ENCODE results near the gene SPOP. TPM values are rescaled to one million over a fixed set of nuclear protein-coding genes. Genes with fewer than 3 reads are reported as not detected.
A peak's percentile ranks its signal among the peaks of the same experiment; 100 is the strongest.

SPOP gene
- total RNA-seq, 1 donor from 2014 or later = 66.9 TPM

DNA sequence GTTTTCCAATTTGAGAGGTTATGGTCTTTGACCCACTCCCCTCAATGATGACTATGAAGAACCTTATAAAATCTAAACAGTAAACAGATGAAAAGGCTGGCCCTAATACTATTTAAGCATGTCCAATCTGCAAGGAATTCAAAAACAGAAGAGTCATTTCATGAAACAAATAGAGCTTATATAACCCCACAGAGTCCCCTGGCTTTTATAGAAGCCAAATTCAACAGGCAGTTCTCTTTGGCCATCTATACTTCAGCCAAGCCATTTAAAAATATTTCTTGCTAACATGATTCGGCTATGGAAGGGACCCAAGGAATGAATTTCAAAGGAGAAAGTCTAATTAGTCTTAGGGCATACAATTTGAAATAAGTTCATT is 43.4 kb downstream of the SPOP start:
- H3K27ac ChIP-seq (replicated peaks) = peak overlapping the region; percentile 82
- no peak for DNase-seq
- intact Hi-C loops (cut with micrococcal nuclease) = no loop called here
- no peaks in the 10 kb centered on the region for H3K36me3 ChIP-seq
- TF ChIP-seq, protein P1, sequence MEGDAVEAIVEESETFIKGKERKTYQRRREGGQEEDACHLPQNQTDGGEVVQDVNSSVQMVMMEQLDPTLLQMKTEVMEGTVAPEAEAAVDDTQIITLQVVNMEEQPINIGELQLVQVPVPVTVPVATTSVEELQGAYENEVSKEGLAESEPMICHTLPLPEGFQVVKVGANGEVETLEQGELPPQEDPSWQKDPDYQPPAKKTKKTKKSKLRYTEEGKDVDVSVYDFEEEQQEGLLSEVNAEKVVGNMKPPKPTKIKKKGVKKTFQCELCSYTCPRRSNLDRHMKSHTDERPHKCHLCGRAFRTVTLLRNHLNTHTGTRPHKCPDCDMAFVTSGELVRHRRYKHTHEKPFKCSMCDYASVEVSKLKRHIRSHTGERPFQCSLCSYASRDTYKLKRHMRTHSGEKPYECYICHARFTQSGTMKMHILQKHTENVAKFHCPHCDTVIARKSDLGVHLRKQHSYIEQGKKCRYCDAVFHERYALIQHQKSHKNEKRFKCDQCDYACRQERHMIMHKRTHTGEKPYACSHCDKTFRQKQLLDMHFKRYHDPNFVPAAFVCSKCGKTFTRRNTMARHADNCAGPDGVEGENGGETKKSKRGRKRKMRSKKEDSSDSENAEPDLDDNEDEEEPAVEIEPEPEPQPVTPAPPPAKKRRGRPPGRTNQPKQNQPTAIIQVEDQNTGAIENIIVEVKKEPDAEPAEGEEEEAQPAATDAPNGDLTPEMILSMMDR (IDR thresholded peaks at IDR 0.05; ENCODE audit: borderline replicate concordance) = no peak
- no peaks in the 10 kb centered on the region for H3K9me3 ChIP-seq (replicated peaks)
- peaks cover 98% of the 10 kb centered on the region for H3K4me1 ChIP-seq
- H3K27me3 ChIP-seq (ENCODE audit: low read depth) = no peaks in the 10 kb centered on the region
- peak overlapping the region; percentile 24 for H3K4me3 ChIP-seq

DNA sequence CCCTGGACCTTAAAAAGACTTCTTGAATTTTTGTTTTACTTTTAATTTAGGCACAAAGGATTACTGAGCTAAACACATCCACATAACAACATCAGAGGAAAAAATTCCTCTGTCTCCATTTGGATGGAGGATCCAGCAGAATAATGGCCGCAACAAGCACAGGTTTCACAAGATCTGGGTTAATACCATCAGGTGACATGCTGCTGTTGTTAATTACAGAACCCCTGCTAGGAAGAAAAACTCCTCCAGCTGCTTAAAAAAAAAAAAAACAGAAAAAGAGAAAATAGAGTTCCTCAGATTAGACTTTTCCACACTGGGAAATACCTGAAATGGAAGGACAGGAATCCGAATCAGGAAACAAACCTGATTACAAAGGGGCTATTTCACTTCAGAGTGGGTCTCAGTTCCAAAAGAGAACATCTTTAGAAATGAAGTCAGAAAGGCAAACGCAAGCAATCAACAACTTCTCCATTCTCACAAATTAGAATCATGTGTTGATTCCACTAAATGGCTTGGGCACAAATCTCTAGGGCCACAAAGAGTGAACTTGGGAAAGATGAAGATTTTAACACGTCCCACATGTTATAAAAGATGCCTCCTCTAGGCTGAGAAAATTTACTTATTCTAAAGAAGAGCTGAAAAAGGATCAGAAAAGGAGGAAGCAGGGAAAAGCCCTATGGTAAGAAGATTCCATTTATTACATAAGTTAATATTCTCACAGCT is 44.0 kb downstream of the SPOP start:
- no peaks in the 10 kb centered on the region for H3K27me3 ChIP-seq (ENCODE audit: low read depth)
- TF ChIP-seq, protein P1 (IDR thresholded peaks at IDR 0.05; ENCODE audit: borderline replicate concordance) = no peak
- peak overlapping the region; percentile 82 for H3K27ac ChIP-seq (replicated peaks)
- intact Hi-C loops (cut with micrococcal nuclease) = no loop called here
- peaks cover 98% of the 10 kb centered on the region for H3K4me1 ChIP-seq
- H3K4me3 ChIP-seq = peak overlapping the region; percentile 24
- H3K9me3 ChIP-seq (replicated peaks) = no peaks in the 10 kb centered on the region
- DNase-seq = no peak
- no peaks in the 10 kb centered on the region for H3K36me3 ChIP-seq

DNA sequence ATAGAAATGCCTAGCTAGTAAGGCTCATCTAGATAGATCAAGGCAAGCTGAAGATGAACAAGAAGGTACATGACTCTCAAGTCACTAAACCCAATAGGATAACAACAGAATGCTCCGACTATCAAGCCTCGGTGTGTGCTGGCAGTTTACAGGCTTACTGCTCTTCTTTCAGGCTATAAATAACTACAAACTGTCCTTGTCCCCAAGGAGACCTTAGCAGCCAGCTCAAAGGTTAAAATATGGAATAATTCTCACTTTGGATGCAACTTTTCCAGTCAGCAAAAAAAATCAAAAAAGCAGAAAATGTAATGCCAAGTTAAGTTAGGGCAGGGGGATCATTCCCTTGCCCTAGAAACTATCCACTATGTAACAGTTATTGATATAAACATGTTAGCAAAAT is 44.6 kb downstream of the SPOP start:
- Histone ChIP-seq H3K4me1 (peaks cover 100% of the 10 kb centered on the region), H3K27ac (replicated peaks) (peak overlapping the region; percentile 82), H3K27me3 (ENCODE audit: low read depth) (no peaks in the 10 kb centered on the region), H3K9me3 (replicated peaks) (no peaks in the 10 kb centered on the region), H3K36me3 (no peaks in the 10 kb centered on the region), H3K4me3 (peak overlapping the region; percentile 24)
- intact Hi-C loops (cut with micrococcal nuclease) = no loop called here
- TF ChIP-seq, protein P1 (IDR thresholded peaks at IDR 0.05; ENCODE audit: borderline replicate concordance) = no peak
- DNase-seq = no peak

DNA sequence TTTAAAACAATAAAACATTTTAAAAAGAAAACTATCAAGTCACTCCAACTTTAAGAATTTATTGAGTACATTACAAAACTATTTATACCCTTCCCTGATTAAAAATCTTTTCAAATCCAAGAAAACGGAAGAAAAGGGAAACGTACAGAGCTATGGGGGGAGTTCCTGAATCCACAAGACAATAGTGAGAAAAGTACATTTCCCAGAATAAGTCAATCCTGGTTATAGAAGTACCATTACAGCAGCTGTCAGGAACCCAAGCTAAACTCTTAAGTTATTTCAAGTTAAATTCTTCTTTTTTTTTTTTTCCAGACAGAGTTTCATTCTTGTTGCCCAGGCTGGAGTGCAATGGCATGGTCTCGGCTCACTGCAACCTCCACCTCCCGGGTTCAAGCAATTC is 45.7 kb downstream of the SPOP start:
- H3K27ac ChIP-seq (replicated peaks) = peak overlapping the region; percentile 82
- no peaks in the 10 kb centered on the region for H3K9me3 ChIP-seq (replicated peaks)
- H3K4me3 ChIP-seq = peak overlapping the region; percentile 24
- no peaks in the 10 kb centered on the region for H3K27me3 ChIP-seq (ENCODE audit: low read depth)
- intact Hi-C loops (cut with micrococcal nuclease) = no loop called here
- TF ChIP-seq, protein P1 (IDR thresholded peaks at IDR 0.05; ENCODE audit: borderline replicate concordance) = no peak
- no peak for DNase-seq
- no peaks in the 10 kb centered on the region for H3K36me3 ChIP-seq
- H3K4me1 ChIP-seq = peaks cover 100% of the 10 kb centered on the region

DNA sequence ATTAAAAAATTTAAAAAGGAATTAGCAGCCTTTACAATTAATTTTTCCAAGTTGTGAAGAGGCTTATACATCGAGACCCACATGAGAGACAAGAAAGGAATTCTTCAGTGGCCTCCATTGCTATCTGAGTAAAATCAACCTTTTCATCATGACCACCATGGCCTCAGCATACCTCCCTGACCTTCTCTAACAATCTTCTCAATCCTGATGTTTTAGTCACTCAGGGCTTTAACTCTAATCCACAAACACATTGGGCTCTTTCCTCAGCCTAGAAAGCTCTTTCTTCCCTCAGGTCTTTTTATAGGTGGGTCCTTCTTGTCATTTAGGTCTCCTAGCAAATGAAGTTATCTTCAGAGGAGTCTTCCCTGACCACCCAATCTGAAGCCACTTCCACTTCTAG is 46.4 kb downstream of the SPOP start:
- peaks cover 100% of the 10 kb centered on the region for H3K4me1 ChIP-seq
- DNase-seq = no peak
- no peaks in the 10 kb centered on the region for H3K27me3 ChIP-seq (ENCODE audit: low read depth)
- H3K4me3 ChIP-seq = no peak overlapping the region
- no peaks in the 10 kb centered on the region for H3K36me3 ChIP-seq
- TF ChIP-seq, protein P1 (IDR thresholded peaks at IDR 0.05; ENCODE audit: borderline replicate concordance) = no peak
- H3K9me3 ChIP-seq (replicated peaks) = no peaks in the 10 kb centered on the region
- H3K27ac ChIP-seq (replicated peaks) = peak overlapping the region; percentile 82
- intact Hi-C loops (cut with micrococcal nuclease) = no loop called here

Data from left ventricle myocardium inferior (tissue), 1 donor.